Activated B cell treated with CpG ODN at 0.5 μM for 24 hours (primary cell): Measurements from ENCODE around the gene SAYSD1. TPM values are rescaled to one million over a fixed set of nuclear protein-coding genes. Genes with fewer than 3 reads are reported as not detected.

Experiments used
- ATAC-seq: fragments of 200-7000 bp; cut with Tn5 transposase; one replicate; pipeline ENCODE4 v1.10.0; 2021; ENCODE audit warnings: low read depth, mild to moderate bottlenecking, moderate library complexity
- CTCF ChIA-PET: fragments of 350-600 bp; sonication (Branson Sonifier 250); formaldehyde crosslinking; loops from one replicate; lab custom pipeline; 2021; ENCODE audit warnings: antibody characterized with exemption; lab: Charles Lee
- POLR2A ChIA-PET: fragments of 350-600 bp; sonication (Branson Sonifier 250); formaldehyde crosslinking; loops from one replicate; lab custom pipeline; 2021; ENCODE audit warnings: antibody characterized with exemption; lab: Charles Lee
- DNase-seq: peaks from one replicate; pipeline ENCODE4 v3.0.0; 2022
- H3K27ac Mint-ChIP-seq: one replicate; pipeline ENCODE4 v1.8.0; 2020; ENCODE audit warnings: mixed read lengths
- H3K27me3 Mint-ChIP-seq: one replicate; pipeline ENCODE4 v1.8.0; 2021; ENCODE audit warnings: mixed read lengths
- H3K36me3 Mint-ChIP-seq: one replicate; pipeline ENCODE4 v1.8.0; 2021; ENCODE audit warnings: low read depth, mixed read lengths
- H3K4me1 Mint-ChIP-seq: one replicate; pipeline ENCODE4 v1.8.0; 2021; ENCODE audit warnings: mixed read lengths
- H3K4me3 Mint-ChIP-seq: one replicate; pipeline ENCODE4 v1.8.0; 2020; ENCODE audit warnings: mild to moderate bottlenecking, mixed read lengths
- H3K9me3 Mint-ChIP-seq: one replicate; pipeline ENCODE4 v1.8.0; 2020; ENCODE audit warnings: mixed read lengths
- CTCF ChIP-seq: fragments of 200-600 bp; IDR thresholded peaks from one replicate; pipeline ENCODE4 v1.8.0; 2022; ENCODE audit warnings: antibody characterized with exemption, mild to moderate bottlenecking
- intact Hi-C: fragments of 100-400 bp; cut with micrococcal nuclease; formaldehyde crosslinking; loops from one replicate; pipeline ENCODE4 v1.15.1; 2024
- total RNA-seq: library from RNA; stranded (reverse); gene quantifications from 2 replicates; pipeline ENCODE4 v1.2.3, GENCODE V29; 2022

Gene SAYSD1
- total RNA-seq, 1 donor from 2014 or later = 9.6 TPM

GRCh38 chr6:39062014-39062740, 52.8 kb downstream of the SAYSD1 start:
- Mint-ChIP-seq H3K4me1 (no peaks in the 10 kb centered on the region), H3K27me3 (peaks cover 22% of the 10 kb centered on the region), H3K36me3 (no peaks in the 10 kb centered on the region), H3K9me3 (no peaks in the 10 kb centered on the region), H3K27ac (no peak overlapping the region), H3K4me3 (no peak overlapping the region)
- no peak for TF ChIP-seq CTCF
- POLR2A ChIA-PET = no interaction called here
- CTCF ChIA-PET = no interaction called here
- ATAC-seq (no peak), DNase-seq (no peak)
- intact Hi-C loops = no loop called here

- Mint-ChIP-seq H3K4me3 (no peak overlapping the region), H3K27me3 (peaks cover 22% of the 10 kb centered on the region)
These were observed 53.4 kb downstream of the SAYSD1 start for GRCh38 chr6:39061588-39061987.

DNA sequence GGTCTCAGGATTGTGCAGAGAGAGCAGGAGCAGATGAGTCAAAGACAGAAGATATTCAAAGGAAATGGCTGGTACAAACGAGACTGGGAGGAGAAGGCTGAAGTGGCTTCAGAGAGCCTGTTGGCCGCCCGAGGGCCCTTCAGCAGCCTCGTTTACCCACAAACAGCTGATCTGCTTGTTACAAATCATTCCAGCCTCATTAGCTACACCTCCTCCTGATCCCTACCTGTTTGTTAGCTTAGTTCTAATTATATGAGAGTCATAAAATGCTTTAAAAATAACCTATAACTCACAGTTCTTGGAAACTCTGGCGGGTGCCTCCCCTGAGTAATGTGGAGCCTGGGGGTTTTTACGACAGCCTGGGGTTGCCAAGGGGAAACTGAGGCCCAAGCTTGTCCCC, 53.8 kb downstream of the SAYSD1 start:
- H3K4me1 Mint-ChIP-seq = no peaks in the 10 kb centered on the region
- H3K36me3 Mint-ChIP-seq = no peaks in the 10 kb centered on the region
- H3K27me3 Mint-ChIP-seq = peaks cover 22% of the 10 kb centered on the region
- POLR2A ChIA-PET = no interaction called here
- H3K9me3 Mint-ChIP-seq = no peaks in the 10 kb centered on the region
- no peak for TF ChIP-seq CTCF
- H3K4me3 Mint-ChIP-seq = no peak overlapping the region
- H3K27ac Mint-ChIP-seq = no peak overlapping the region
- intact Hi-C loops = no loop called here
- no peak for ATAC-seq
- CTCF ChIA-PET = no interaction called here
- DNase-seq = no peak

More at GRCh38 chr6:39061588-39061987, 53.4 kb downstream of the SAYSD1 start:
- ATAC-seq (no peak), DNase-seq (no peak)
- Mint-ChIP-seq H3K4me1 (no peaks in the 10 kb centered on the region), H3K9me3 (no peaks in the 10 kb centered on the region), H3K36me3 (no peaks in the 10 kb centered on the region), H3K27ac (no peak overlapping the region)
- ChIA-PET CTCF (no interaction called here), POLR2A (no interaction called here)
- TF ChIP-seq CTCF = no peak
- intact Hi-C loops = no loop called here

DNA sequence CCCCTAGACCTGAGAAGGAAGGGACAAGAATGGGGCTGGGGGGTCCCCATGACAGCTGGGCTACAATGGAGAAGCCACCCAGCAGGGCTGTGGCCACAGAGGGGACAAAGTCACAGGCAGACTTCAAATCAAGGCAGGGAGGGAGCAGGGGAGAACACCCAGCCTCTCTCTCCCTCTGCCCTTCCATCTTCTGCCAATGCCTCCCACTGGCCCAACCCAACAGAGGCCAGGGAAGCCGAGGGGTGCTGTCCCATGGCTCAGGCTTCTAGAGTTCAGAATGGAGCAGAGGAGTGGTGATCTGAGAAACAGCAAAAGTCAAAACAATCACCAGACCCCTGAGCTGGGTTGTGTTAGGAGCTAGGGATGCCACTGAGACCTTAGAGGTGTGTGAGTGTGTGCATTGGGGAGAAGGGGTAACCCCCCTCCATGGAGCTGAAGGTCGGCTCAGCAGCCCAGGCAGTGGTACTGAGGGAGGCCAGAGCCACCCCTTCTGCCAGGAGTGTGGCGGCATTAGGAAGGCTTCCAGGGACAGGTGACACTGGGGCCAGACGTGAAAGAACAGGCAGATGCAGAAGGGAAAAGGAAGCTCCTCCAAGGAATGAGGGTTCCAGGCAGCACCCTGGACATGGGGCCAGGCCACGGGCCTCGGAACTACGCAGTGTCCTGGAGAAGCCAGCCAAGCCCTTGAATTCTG, 54.4 kb downstream of the SAYSD1 start:
- ATAC-seq (no peak), DNase-seq (no peak)
- H3K27me3 Mint-ChIP-seq = peaks cover 22% of the 10 kb centered on the region
- ChIA-PET CTCF (no interaction called here), POLR2A (no interaction called here)
- H3K36me3 Mint-ChIP-seq = no peaks in the 10 kb centered on the region
- no peaks in the 10 kb centered on the region for H3K4me1 Mint-ChIP-seq
- no peak for TF ChIP-seq CTCF
- H3K27ac Mint-ChIP-seq = no peak overlapping the region
- intact Hi-C loops = no loop called here
- H3K4me3 Mint-ChIP-seq = no peak overlapping the region
- H3K9me3 Mint-ChIP-seq = no peaks in the 10 kb centered on the region

DNA sequence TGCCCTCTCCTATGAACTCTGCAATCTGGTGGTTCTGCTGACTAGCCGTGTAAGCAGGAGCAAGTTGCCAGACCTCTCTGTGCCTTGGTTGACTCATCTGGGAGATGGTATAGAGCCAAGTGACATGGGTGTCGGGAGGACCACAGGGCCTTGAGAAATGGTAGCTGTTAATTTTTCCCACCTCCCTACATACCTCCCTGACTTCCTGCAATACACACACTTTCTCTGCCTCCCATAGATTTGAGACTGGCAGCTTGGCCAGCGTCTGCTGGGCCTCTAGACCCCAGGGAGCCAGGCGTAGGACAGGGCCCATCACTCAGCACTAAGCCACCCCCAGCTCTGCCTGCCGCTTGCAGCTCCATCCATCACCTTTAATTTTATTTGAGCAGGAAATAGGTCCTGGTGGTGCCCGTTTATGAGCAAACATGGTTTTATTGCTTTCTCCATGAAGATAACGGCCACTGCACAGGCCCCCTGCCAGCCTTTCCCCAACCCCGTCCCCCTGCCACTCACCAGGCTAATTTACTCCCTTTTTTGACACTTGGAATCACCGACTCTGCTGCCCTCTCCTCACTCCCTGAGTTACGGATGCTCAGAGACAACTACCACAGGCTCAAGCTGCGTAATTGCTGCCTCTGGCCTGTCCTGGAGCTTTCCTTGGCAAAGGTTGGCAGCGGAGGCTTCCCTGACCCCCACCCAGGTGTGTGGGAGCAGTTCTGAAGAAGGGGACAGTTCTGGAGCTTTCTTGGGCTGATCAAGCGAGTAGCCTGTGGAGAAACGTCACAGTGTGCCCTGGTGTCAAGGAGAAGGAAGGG, 55.3 kb downstream of the SAYSD1 start:
- CTCF ChIA-PET = no interaction called here
- H3K27ac Mint-ChIP-seq = no peak overlapping the region
- no peak for DNase-seq
- no peak for ATAC-seq
- no peaks in the 10 kb centered on the region for H3K9me3 Mint-ChIP-seq
- H3K27me3 Mint-ChIP-seq = peaks cover 20% of the 10 kb centered on the region
- no peaks in the 10 kb centered on the region for H3K36me3 Mint-ChIP-seq
- no peaks in the 10 kb centered on the region for H3K4me1 Mint-ChIP-seq
- POLR2A ChIA-PET = no interaction called here
- intact Hi-C loops = no loop called here
- no peak overlapping the region for H3K4me3 Mint-ChIP-seq
- TF ChIP-seq CTCF = no peak
